ENCODE data around the gene L3HYPDH. TPM values are rescaled to one million over a fixed set of nuclear protein-coding genes. Genes with fewer than 3 reads are reported as not detected.

The L3HYPDH gene
- total RNA-seq, 1 donor from 2014 or later: 19.5 TPM

DNA sequence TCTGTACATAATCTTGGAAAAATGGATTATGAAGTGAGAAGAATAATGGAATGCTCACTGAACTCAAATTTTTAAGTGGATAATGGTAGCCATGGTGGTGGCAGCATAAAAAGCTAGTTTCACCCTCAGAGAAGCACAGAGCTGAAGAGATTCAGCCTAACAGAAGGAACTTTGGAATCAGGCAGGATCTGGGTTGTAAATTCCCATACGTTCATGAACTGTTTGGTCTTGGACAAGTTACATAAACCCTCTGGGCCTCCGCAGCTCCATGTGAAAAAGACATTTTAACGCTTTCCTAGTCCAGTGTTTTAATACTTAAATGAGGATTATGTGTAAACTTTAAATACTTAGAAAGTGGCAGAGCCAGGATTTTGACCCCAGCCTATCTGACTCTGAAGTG is 26.8 kb upstream of the L3HYPDH start:
- TF ChIP-seq, protein P1, sequence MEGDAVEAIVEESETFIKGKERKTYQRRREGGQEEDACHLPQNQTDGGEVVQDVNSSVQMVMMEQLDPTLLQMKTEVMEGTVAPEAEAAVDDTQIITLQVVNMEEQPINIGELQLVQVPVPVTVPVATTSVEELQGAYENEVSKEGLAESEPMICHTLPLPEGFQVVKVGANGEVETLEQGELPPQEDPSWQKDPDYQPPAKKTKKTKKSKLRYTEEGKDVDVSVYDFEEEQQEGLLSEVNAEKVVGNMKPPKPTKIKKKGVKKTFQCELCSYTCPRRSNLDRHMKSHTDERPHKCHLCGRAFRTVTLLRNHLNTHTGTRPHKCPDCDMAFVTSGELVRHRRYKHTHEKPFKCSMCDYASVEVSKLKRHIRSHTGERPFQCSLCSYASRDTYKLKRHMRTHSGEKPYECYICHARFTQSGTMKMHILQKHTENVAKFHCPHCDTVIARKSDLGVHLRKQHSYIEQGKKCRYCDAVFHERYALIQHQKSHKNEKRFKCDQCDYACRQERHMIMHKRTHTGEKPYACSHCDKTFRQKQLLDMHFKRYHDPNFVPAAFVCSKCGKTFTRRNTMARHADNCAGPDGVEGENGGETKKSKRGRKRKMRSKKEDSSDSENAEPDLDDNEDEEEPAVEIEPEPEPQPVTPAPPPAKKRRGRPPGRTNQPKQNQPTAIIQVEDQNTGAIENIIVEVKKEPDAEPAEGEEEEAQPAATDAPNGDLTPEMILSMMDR (conservative IDR thresholded peaks at IDR 0.05; ENCODE audit: low read depth, low read length): no peak
- DNase-seq (ENCODE audit: low read depth): no peak
- no peak overlapping the region for H3K4me3 ChIP-seq (ENCODE audit: low read depth, low read length)

DNA sequence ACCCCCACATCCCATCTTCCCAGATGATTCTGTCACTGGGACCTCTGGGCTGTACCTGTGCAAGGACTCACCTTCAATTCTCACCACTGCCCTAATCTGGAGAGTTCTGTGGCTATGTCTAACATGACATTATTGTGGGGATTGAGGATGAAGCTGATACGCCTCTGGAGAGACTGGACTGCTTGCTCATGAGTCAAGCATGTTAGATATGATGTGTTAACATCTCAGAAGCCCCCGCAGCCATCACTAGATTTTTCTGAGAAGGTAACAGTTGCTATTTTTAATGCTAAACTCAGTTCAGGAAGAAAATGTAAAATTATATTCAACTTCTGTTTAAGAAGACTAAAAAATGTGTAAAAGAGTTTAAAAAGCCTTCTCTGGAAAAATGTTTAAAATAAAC is 25.8 kb upstream of the L3HYPDH start:
- DNase-seq (ENCODE audit: low read depth): no peak
- TF ChIP-seq, protein P1 (conservative IDR thresholded peaks at IDR 0.05; ENCODE audit: low read depth, low read length): no peak
- H3K4me3 ChIP-seq (ENCODE audit: low read depth, low read length): no peak overlapping the region

DNA sequence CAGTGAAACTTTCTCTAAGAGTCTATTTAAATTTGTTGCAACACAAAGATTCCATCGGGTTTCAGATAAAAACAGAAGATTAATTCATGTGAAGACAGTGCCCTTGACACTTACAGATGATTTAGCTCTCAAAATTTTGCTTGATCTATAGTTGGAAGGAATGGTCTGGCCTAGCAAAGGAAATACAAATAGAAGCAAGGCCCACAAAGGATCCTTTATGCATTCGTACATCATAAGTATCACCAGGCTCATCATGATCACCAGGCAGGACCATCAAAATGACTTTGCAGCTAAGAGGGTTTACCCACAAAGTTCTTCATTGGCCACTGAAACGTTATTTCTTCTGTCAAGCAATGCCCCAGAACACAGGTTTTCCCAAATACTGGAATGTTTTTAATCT is 24.9 kb upstream of the L3HYPDH start:
- TF ChIP-seq, protein P1 (conservative IDR thresholded peaks at IDR 0.05; ENCODE audit: low read depth, low read length): no peak
- no peak overlapping the region for H3K4me3 ChIP-seq (ENCODE audit: low read depth, low read length)
- DNase-seq (ENCODE audit: low read depth): no peak

DNA sequence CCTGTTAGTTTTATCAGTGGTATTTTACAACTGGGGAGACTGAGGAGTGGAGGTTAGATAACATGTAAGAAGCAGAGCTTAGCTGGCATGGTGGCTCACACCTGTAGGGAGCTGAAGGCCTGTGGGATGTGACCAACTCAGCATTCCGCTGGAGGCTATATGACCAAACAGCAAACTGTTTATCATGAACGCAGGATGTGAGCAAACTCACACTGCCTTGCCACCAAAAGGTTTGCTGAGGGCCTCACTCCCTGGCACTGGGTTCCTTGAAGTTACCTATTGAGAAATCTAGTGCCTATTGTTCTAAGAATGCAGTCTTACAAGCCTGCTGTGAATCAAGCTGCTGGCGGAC is 23.5 kb upstream of the L3HYPDH start:
- TF ChIP-seq, protein P1 (conservative IDR thresholded peaks at IDR 0.05; ENCODE audit: low read depth, low read length): no peak
- DNase-seq (ENCODE audit: low read depth): no peak
- H3K4me3 ChIP-seq (ENCODE audit: low read depth, low read length): no peak overlapping the region

DNA sequence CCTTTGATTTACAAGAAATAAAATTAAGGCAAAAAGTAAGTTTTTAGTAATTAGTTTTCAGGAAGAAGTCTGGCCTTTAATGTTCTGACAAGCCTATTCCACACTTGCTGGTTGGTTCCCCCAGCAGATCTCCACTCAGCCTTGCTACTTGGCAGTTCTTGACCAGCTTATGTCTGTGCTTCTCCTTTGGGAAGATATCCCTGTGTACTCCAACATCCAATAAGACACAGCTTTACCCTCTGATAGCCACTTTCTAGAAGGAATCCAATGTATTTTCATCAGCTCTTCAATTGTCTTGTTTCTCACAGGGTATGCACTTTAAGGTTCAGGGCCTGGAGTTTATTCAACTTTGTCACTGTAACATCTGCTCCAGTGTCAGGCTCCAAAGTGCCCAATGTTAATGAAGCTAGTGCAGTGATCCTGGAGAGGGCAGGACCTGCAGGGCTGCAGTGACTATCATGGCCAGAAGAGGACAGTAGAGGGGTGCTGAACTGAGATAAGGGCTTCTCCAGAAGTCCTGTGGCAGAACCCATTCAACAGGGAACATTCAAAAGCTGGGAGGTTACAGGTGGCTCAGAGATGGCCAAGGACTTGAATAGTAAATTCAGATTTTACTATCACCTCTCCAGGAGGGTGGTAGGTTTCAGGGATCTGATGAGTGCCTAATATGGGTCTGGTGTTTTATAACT is 23.0 kb upstream of the L3HYPDH start:
- no peak overlapping the region for H3K4me3 ChIP-seq (ENCODE audit: low read depth, low read length)
- no peak for DNase-seq (ENCODE audit: low read depth)

DNA sequence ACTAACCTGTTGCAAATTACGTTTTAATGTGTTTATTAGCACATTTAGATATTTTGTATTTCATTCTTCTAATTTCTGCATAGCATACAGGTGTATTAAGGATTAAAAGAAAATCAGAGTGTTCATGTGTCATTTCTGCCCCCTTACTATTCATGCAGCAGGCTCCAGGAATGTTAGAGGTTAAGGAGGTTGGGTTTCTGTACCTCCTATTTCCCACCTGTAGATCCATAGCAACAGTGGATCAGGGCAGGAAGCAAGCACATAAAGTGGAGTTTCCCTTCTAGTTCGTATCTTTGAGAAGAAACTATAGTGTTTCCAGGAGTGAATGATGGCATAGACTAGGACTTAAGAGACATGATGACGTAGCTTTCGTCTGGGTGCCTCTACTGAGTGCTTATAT is 19.0 kb upstream of the L3HYPDH start:
- no peak overlapping the region for H3K4me3 ChIP-seq (ENCODE audit: low read depth, low read length)
- TF ChIP-seq, protein P1 (conservative IDR thresholded peaks at IDR 0.05; ENCODE audit: low read depth, low read length): no peak
- no peak for DNase-seq (ENCODE audit: low read depth)

More for the DNA sequence above, 23.0 kb upstream of the L3HYPDH start:
- TF ChIP-seq, protein P1 (conservative IDR thresholded peaks at IDR 0.05; ENCODE audit: low read depth, low read length): peak; percentile 93

DNA sequence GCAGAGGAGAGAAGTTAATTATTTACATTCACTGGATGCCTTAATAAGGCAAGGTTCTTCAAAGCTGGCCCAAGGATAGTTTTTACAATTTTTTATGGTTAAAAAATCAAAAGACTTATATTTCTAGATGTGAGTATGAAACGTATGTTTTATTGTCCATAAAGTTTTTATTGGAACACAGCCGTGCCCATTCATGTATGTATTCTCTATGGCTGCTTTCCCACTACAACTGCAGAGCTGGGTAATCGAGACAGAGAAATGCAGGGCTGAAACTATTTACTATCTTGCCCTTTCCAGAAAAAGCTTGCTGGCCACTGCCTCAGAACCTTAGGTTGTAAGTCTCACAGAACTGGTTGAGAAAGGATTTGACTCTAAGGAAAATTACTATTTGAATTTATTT is 16.5 kb upstream of the L3HYPDH start:
- TF ChIP-seq, protein P1 (conservative IDR thresholded peaks at IDR 0.05; ENCODE audit: low read depth, low read length): no peak
- DNase-seq (ENCODE audit: low read depth): no peak
- H3K4me3 ChIP-seq (ENCODE audit: low read depth, low read length): no peak overlapping the region

Data from epithelial cell of proximal tubule (primary cell).